ENCODE measurements around the gene SLC23A2.

- TF ChIP-seq CTCF (IDR thresholded peaks at IDR 0.05) = no peak
- TF ChIP-seq POLR2A (IDR thresholded peaks at IDR 0.05) = no peak
Measured at GRCh38 chr20:4894409-4894808, 106.9 kb downstream of the SLC23A2 start.
